Panc1 (cell line): ENCODE results near the gene XBP1. TPM values are rescaled to one million over a fixed set of nuclear protein-coding genes. Genes with fewer than 3 reads are reported as not detected.
"Not testable (repeated sequence)": the region's sequence is repeated elsewhere in the genome, so short reads cannot be mapped to it uniquely, and the experiment has no call there.

Experiments used
- ATAC-seq: fragments of 200-7000 bp; cut with Tn5 transposase; 2 replicates; pipeline ENCODE4 v1.9.1; 2020; ENCODE audit warnings: mild to moderate bottlenecking, moderate library complexity
- BruUV-seq: library from RNA; stranded (reverse); fragments of 400-500 nt; replicated peaks from 2 replicates; lab custom pipeline; 2021; lab: Mats Ljungman, UMichigan
- CTCF ChIA-PET: fragments of 300-600 bp; sonication (Branson Sonifier 250); formaldehyde crosslinking; loops from one replicate; lab custom pipeline; 2022; ENCODE audit warnings: antibody characterized with exemption; lab: Charles Lee
- POLR2A ChIA-PET: fragments of 300-600 bp; sonication (Branson Sonifier 250); formaldehyde crosslinking; loops from one replicate; lab custom pipeline; 2022; ENCODE audit warnings: antibody characterized with exemption; lab: Charles Lee
- DNase-seq: peaks from one replicate; pipeline ENCODE4 v3.0.0-alpha.2; 2010; ENCODE audit warnings: low read depth, low spot score
- H3K27ac ChIP-seq: 2 replicates; pipeline ENCODE4 v1.5.1; 2011; ENCODE audit warnings: mild to moderate bottlenecking, low read length, inconsistent platforms
- H3K27me3 ChIP-seq: fragments of 200-500 bp; sonication (Bioruptor generic); 2 replicates; pipeline ENCODE4 v1.6.0; 2014; ENCODE audit warnings: low read length, inconsistent platforms; ENCODE audit not compliant: control insufficient read depth, insufficient read depth
- H3K36me3 ChIP-seq: fragments of 200-500 bp; sonication (Bioruptor generic); 2 replicates; pipeline ENCODE4 v1.5.1; 2014; ENCODE audit warnings: inconsistent platforms, mild to moderate bottlenecking, low read length, moderate library complexity; ENCODE audit not compliant: control insufficient read depth, insufficient read depth
- H3K4me1 ChIP-seq: 2 replicates; pipeline ENCODE4 v1.5.1; 2011; ENCODE audit warnings: inconsistent platforms, mild to moderate bottlenecking, low read length, moderate library complexity; ENCODE audit not compliant: control insufficient read depth, insufficient read depth
- H3K4me3 ChIP-seq, 2 experiments: 2 replicates each; pipeline ENCODE4 v1.5.1; 2011 to 2012; ENCODE audit warnings: low read depth in 2 of 2, low read length in 2 of 2, mild to moderate bottlenecking in 2 of 2, inconsistent platforms in 1 of 2, moderate library complexity in 1 of 2
- H3K9me3 ChIP-seq: fragments of 200-500 bp; sonication (Bioruptor generic); 2 replicates; pipeline ENCODE4 v1.5.1; 2014; ENCODE audit warnings: low read depth, mild to moderate bottlenecking, inconsistent platforms, low read length, moderate library complexity; ENCODE audit not compliant: control insufficient read depth, insufficient read depth
- CTCF ChIP-seq: fragments of 450-650 bp; IDR thresholded peaks from 2 replicates; pipeline ENCODE4 v1.5.1; 2017; ENCODE audit warnings: mild to moderate bottlenecking
- POLR2AphosphoS5 ChIP-seq: IDR thresholded peaks from 2 replicates; pipeline ENCODE4 v1.6.1; 2012; ENCODE audit warnings: mild to moderate bottlenecking, low read depth, low read length, moderate library complexity
- REST ChIP-seq, 2 experiments: IDR thresholded peaks; 2 replicates each; pipeline ENCODE4 v1.6.1; 2011 to 2012; ENCODE audit warnings: low read depth in 2 of 2, control low read depth in 1 of 2, low read length in 1 of 2, mild to moderate bottlenecking in 1 of 2, moderate library complexity in 1 of 2; ENCODE audit not compliant: insufficient read depth in 1 of 2
- SIN3A ChIP-seq: IDR thresholded peaks from 2 replicates; pipeline ENCODE4 v1.6.1; 2012; ENCODE audit warnings: low read depth, mild to moderate bottlenecking, low read length, moderate library complexity, borderline replicate concordance; ENCODE audit not compliant: insufficient read depth
- TCF7L2 ChIP-seq: IDR thresholded peaks from 2 replicates; pipeline ENCODE4 v1.6.1; 2011; ENCODE audit warnings: mild to moderate bottlenecking, low read depth, low read length, inconsistent platforms
- in situ Hi-C: cut with HindIII; loops from 2 replicates; pipeline ENCODE4 v1.10.0; 2016; ENCODE audit warnings: low sequenced_read_pairs, low pct_unique_long_range_greater_than_20kb
- intact Hi-C: fragments of 100-400 bp; cut with micrococcal nuclease; formaldehyde crosslinking; loops from one replicate; pipeline ENCODE4 v1.10.0; 2022; ENCODE audit not compliant: unreplicated experiment
- total RNA-seq: library from RNA; stranded (reverse); gene quantifications from one replicate; pipeline ENCODE4 v1.2.1, GENCODE V29; 2021; ENCODE audit not compliant: unreplicated experiment

Gene XBP1
- total RNA-seq, 1 experiment from 2014 or later = 48.8 TPM

GRCh38 chr22:28759861-28760560, 40.4 kb downstream of the XBP1 start:
- Histone ChIP-seq H3K9me3 (no peaks in the 10 kb centered on the region), H3K4me1 (no peaks in the 10 kb centered on the region), H3K4me3 (no peak overlapping the region), H3K27me3 (no peaks in the 10 kb centered on the region), H3K36me3 (no peaks in the 10 kb centered on the region), H3K27ac (no peak overlapping the region)
- TF ChIP-seq TCF7L2 = peak; percentile 44
- TF ChIP-seq REST (IDR thresholded peaks at IDR 0.05; ENCODE audit: insufficient read depth in 1 of 2, low read depth in 2 of 2, low read length in 1 of 2) = no peak
- no TSS peak for BruUV-seq
- intact Hi-C loops (no loop called here), in situ Hi-C loops (no loop called here)
- DNase-seq (no peak), ATAC-seq (no peak)
- CTCF ChIA-PET = no interaction called here
- POLR2A ChIA-PET = no interaction called here

- H3K27me3 ChIP-seq, H3K4me3 ChIP-seq, CTCF ChIA-PET, POLR2A ChIA-PET, intact Hi-C loops, BruUV-seq, ATAC-seq, H3K27ac ChIP-seq, in situ Hi-C loops, H3K36me3 ChIP-seq, H3K4me1 ChIP-seq, H3K9me3 ChIP-seq, DNase-seq: not testable (repeated sequence)
Observed at GRCh38 chr22:28754512-28754911, 45.9 kb downstream of the XBP1 start.

- ChIA-PET POLR2A (interaction anchor here (0.7 kb wide), 1 partner anchor 19 kb away, joined by 9 read pairs; no protein-coding TSS in a partner anchor), CTCF (interaction anchor here (0.6 kb wide), 1 partner anchor 446 kb away, joined by 4 read pairs; no protein-coding TSS in a partner anchor)
- TF ChIP-seq POLR2AphosphoS5 (no peak), TCF7L2 (no peak), REST (IDR thresholded peaks at IDR 0.05; ENCODE audit: insufficient read depth in 1 of 2, low read depth in 2 of 2, low read length in 1 of 2) (no peak), SIN3A (no peak), CTCF (no peak)
- DNase-seq (peak; percentile 48), ATAC-seq (no peak)
- Histone ChIP-seq H3K27ac (no peak overlapping the region), H3K4me1 (no peaks in the 10 kb centered on the region), H3K36me3 (peaks cover 4% of the 10 kb centered on the region; the same call in 1 of the 2 replicates), H3K9me3 (no peaks in the 10 kb centered on the region), H3K4me3 (no peak overlapping the region), H3K27me3 (no peaks in the 10 kb centered on the region)
- in situ Hi-C loops = no loop called here
- intact Hi-C loops = no loop called here
- no TSS peak for BruUV-seq
Observed at GRCh38 chr22:28750471-28750881, 49.9 kb downstream of the XBP1 start.
